ENCODE data around the gene FYB2. TPM values are rescaled to one million over a fixed set of nuclear protein-coding genes. Genes with fewer than 3 reads are reported as not detected.
A peak's percentile ranks its signal among the peaks of the same experiment; 100 is the strongest.

The FYB2 gene
- total RNA-seq, 4 donors from 2014 or later = not detected

DNA sequence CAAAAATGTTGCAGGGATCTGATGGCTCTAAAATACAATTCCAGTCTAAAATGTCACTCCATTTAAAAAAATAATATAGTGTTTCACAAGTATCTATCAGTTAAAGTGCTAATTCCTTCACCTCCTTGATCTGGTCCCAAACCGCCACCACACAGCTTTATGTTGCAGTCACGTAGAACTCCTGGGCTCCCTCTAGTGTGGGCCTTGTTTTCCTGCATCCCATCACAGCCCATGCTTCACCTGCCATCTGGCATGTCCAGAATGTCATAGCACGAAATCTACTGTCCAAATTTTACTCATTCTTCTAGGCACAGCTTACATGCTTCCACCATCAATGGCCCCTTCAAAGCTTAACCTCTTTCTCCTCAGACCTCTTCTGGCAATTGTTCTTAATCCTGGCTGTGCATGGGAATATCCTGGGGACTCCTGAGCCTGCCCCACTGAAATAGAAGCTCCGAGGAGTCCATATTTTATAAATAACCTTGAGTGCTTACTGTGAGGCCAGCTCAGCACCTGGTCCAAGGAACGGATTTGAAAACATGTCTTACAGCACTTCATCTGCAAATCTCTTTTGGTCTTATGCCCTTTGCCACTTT, 15.5 kb downstream of the FYB2 start:
- no peaks in the 10 kb centered on the region for H3K36me3 ChIP-seq
- no peak overlapping the region for H3K27ac ChIP-seq (replicated peaks in 1 of 4)
- H3K4me1 ChIP-seq = peaks cover 0 to 10% (median 3%) of the 10 kb centered on the region in 4 donors
- no peak for TF ChIP-seq EP300 (IDR thresholded peaks at IDR 0.05)
- TF ChIP-seq POLR2A (IDR thresholded peaks at IDR 0.05; ENCODE audit: low read depth) = no peak
- peak in 1 of 3 experiments; percentile 25 for TF ChIP-seq CTCF (IDR thresholded peaks at IDR 0.05)
- DNase-seq (ENCODE audit: extremely low spot score) = no peak
- intact Hi-C loops (cut with DNase I) = no loop called here
- WGBS = 66% methylated on average over 5 of the region's 5 CpGs
- H3K27me3 ChIP-seq = no peaks in the 10 kb centered on the region
- no peaks in the 10 kb centered on the region for H3K9me3 ChIP-seq
- H3K4me3 ChIP-seq = no peak overlapping the region

DNA sequence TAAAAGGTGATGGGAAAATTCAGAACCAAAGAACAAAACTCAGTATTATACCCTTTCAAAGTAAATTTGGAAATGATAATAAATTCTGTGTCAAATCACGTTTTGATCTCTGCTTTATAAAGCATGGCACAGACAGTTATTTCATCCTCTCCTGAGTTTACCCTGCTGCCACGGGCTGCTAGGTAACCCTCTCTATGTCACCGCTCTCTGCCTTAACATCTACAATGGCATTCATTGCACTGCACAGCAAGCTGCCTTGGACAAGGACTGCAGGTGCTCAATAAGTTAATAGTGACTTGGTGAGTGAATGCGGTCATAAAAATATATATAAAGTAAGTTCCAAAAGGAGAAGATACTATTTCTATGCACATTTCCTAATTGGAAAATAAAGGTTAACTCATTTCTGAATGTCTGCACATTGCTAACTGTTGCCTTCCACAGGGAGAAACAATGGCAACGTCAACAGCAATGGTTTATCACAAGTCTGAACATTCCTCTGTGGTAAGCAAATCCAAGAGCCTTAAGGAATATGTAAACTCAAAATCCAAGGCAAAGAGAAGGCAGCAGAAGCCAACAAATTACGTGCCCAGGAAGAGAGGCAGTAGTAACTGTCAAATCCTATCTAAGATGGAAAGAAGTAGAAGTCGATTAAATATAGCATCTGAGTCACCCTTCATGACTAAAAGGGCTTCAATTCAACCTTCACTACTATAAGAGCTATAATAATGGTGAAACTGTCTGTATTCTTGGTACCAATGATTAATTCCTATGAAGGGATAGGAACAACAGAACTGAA, 19.4 kb downstream of the FYB2 start:
- H3K27me3 ChIP-seq = no peaks in the 10 kb centered on the region
- no peak for DNase-seq (ENCODE audit: extremely low spot score)
- H3K36me3 ChIP-seq = no peaks in the 10 kb centered on the region
- no peak overlapping the region for H3K4me3 ChIP-seq
- TF ChIP-seq CTCF (IDR thresholded peaks at IDR 0.05) (no peak), POLR2AphosphoS5 (IDR thresholded peaks at IDR 0.05) (no peak), POLR2A (IDR thresholded peaks at IDR 0.05; ENCODE audit: low read depth) (no peak), EP300 (IDR thresholded peaks at IDR 0.05) (no peak)
- intact Hi-C loops (cut with DNase I) = no loop called here
- no peak overlapping the region for H3K27ac ChIP-seq (replicated peaks in 1 of 4)
- H3K4me1 ChIP-seq = peaks cover 0 to 21% (median 8%) of the 10 kb centered on the region in 4 donors
- H3K9me3 ChIP-seq = no peaks in the 10 kb centered on the region
- WGBS = 36% methylated on average over 7 of the region's 7 CpGs

DNA sequence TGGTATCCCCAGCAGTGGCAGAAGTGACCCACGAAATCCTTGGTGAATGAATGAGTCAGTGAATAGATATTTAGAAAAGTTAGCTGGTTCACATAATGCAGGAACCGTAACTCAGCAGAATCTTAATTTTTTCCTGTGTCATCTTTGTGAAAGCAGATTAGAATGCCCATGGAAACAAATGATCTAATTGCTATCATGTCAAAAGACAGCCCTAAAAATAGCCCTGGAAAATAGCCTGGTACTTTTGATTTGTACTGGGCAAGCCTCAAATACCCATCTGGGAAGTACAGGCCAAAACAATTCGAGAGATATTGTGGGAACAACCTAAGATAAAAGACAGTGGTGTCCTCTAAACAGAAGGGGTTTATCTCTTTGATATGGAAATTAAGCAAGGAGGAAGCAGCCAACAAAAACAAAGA, 21.1 kb downstream of the FYB2 start:
- no peak for DNase-seq (ENCODE audit: extremely low spot score)
- H3K9me3 ChIP-seq = no peaks in the 10 kb centered on the region
- H3K27me3 ChIP-seq = no peaks in the 10 kb centered on the region
- TF ChIP-seq EP300 (IDR thresholded peaks at IDR 0.05) (no peak), CTCF (IDR thresholded peaks at IDR 0.05) (no peak), POLR2A (IDR thresholded peaks at IDR 0.05; ENCODE audit: low read depth) (no peak), POLR2AphosphoS5 (IDR thresholded peaks at IDR 0.05) (no peak)
- H3K36me3 ChIP-seq = no peaks in the 10 kb centered on the region
- H3K4me1 ChIP-seq = peaks cover 0 to 21% (median 8%) of the 10 kb centered on the region in 4 donors
- intact Hi-C loops (cut with DNase I) = no loop called here
- no peak overlapping the region for H3K4me3 ChIP-seq
- 17% methylated on average over 3 of the region's 3 CpGs for WGBS
- H3K27ac ChIP-seq (replicated peaks in 1 of 4) = no peak overlapping the region

DNA sequence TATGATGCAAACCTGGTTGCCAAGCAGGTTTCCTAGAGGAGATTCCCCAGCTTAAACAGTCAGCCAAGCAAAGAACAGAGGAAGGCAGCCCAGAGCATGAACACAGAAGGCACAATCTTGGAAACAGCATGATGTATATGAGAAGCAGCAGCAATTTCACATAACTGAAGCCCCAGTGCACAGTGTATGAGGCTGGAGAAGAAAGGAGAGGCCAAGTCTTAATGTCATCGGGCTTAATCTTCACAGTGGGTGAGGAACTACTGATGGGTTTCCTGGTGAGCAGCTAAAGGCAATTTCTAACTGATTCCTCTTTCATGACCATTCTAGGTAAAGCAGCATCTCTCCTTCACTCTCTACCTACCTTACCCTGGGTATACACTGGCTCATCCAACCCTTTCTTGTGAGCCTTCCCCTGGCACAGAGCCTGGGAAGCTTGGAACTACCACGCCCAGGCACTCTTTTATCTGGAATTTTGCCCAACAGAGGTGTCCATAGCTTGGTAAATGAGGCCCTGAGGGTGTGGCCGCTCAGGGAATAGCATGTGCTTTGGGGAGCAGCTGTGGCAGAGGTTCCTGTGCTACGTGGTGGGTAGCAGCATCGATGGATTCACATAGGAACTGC, 22.0 kb downstream of the FYB2 start:
- 75% methylated on average over 5 of the region's 5 CpGs for WGBS
- no peak overlapping the region for H3K27ac ChIP-seq (replicated peaks in 1 of 4)

More for the DNA sequence above, 22.0 kb downstream of the FYB2 start:
- TF ChIP-seq POLR2AphosphoS5 (IDR thresholded peaks at IDR 0.05) (no peak), POLR2A (IDR thresholded peaks at IDR 0.05; ENCODE audit: low read depth) (no peak), CTCF (IDR thresholded peaks at IDR 0.05) (no peak), EP300 (IDR thresholded peaks at IDR 0.05) (no peak)
- no peaks in the 10 kb centered on the region for H3K36me3 ChIP-seq
- DNase-seq (ENCODE audit: extremely low spot score) = no peak
- H3K9me3 ChIP-seq = no peaks in the 10 kb centered on the region
- H3K4me1 ChIP-seq = peaks cover 0 to 21% (median 8%) of the 10 kb centered on the region in 4 donors
- intact Hi-C loops (cut with DNase I) = no loop called here
- no peaks in the 10 kb centered on the region for H3K27me3 ChIP-seq
- H3K4me3 ChIP-seq = no peak overlapping the region

Data from esophagus muscularis mucosa (tissue), 4 donors.